Neural progenitor cell (in vitro differentiated cells): ENCODE data around the gene KCTD18. TPM values are rescaled to one million over a fixed set of nuclear protein-coding genes. Genes with fewer than 3 reads are reported as not detected.

Experiments
- DNase-seq: peaks from one replicate; pipeline ENCODE4 v3.0.0-alpha.2; 2016; ENCODE audit warnings: low spot score
- H2AFZ ChIP-seq: fragments of 200-600 bp; sonication (generic); replicated peaks from 2 replicates; pipeline ENCODE4 v1.6.1; 2016; ENCODE audit warnings: antibody characterized with exemption
- H3F3A ChIP-seq: fragments of 200-600 bp; sonication (generic); 2 replicates; pipeline ENCODE4 v1.6.1; 2016; ENCODE audit warnings: antibody characterized with exemption, low read depth
- H3K27ac ChIP-seq: fragments of 200-600 bp; sonication (generic); 2 replicates; pipeline ENCODE4 v1.5.1; 2016; ENCODE audit warnings: mild to moderate bottlenecking
- H3K27me3 ChIP-seq: fragments of 200-600 bp; sonication (generic); 2 replicates; pipeline ENCODE4 v1.6.1; 2016; ENCODE audit warnings: mild to moderate bottlenecking, moderate library complexity
- H3K36me3 ChIP-seq: fragments of 200-600 bp; sonication (generic); 2 replicates; pipeline ENCODE4 v1.5.1; 2016
- H3K4me1 ChIP-seq: fragments of 200-600 bp; sonication (generic); 2 replicates; pipeline ENCODE4 v1.6.1; 2016; ENCODE audit warnings: mixed run types
- H3K4me2 ChIP-seq: fragments of 200-600 bp; sonication (generic); 2 replicates; pipeline ENCODE4 v1.6.1; 2016
- H3K4me3 ChIP-seq: fragments of 200-600 bp; sonication (generic); 2 replicates; pipeline ENCODE4 v1.5.1; 2016
- H3K79me2 ChIP-seq: fragments of 200-600 bp; sonication (generic); 2 replicates; pipeline ENCODE4 v1.6.1; 2016; ENCODE audit warnings: low read depth
- H3K9ac ChIP-seq: fragments of 200-600 bp; sonication (generic); 2 replicates; pipeline ENCODE4 v1.6.1; 2016
- H3K9me3 ChIP-seq: fragments of 200-600 bp; sonication (generic); 2 replicates; pipeline ENCODE4 v1.5.1; 2016; ENCODE audit warnings: low read depth
- H4K20me1 ChIP-seq: fragments of 200-600 bp; sonication (generic); 2 replicates; pipeline ENCODE4 v1.6.1; 2016; ENCODE audit warnings: low read depth
- H3K27ac Mint-ChIP-seq: 3 replicates; pipeline ENCODE4 v1.8.0; 2021; ENCODE audit warnings: mixed read lengths
- H3K27me3 Mint-ChIP-seq: 2 replicates; pipeline ENCODE4 v1.8.0; 2022; ENCODE audit warnings: low read depth, mild to moderate bottlenecking, inconsistent platforms, moderate library complexity, mixed read lengths; ENCODE audit not compliant: insufficient read depth
- H3K36me3 Mint-ChIP-seq: 3 replicates; pipeline ENCODE4 v1.8.0; 2021; ENCODE audit warnings: mixed read lengths
- H3K4me1 Mint-ChIP-seq: 3 replicates; pipeline ENCODE4 v1.8.0; 2021; ENCODE audit warnings: mixed read lengths
- H3K4me3 Mint-ChIP-seq: 3 replicates; pipeline ENCODE4 v1.8.0; 2021; ENCODE audit warnings: mild to moderate bottlenecking, moderate library complexity, mixed read lengths
- H3K9me3 Mint-ChIP-seq: 3 replicates; pipeline ENCODE4 v1.8.0; 2020; ENCODE audit warnings: mixed read lengths
- CTCF ChIP-seq: fragments of 200-600 bp; sonication (generic); IDR thresholded peaks from 2 replicates; pipeline ENCODE4 v1.5.1; 2017; ENCODE audit warnings: antibody characterized with exemption, mild to moderate bottlenecking
- EZH2 ChIP-seq: fragments of 200-600 bp; sonication (generic); IDR thresholded peaks from 2 replicates; pipeline ENCODE4 v1.6.1; 2017; ENCODE audit warnings: antibody characterized with exemption, mild to moderate bottlenecking, moderate library complexity
- EZH2phosphoT487 ChIP-seq: fragments of 200-600 bp; sonication (generic); IDR thresholded peaks from 2 replicates; pipeline ENCODE4 v1.6.1; 2017; ENCODE audit warnings: antibody characterized with exemption
- total RNA-seq: library from RNA; depleted of rRNA; stranded (reverse); fragments of >200 nt; gene quantifications from 2 replicates; pipeline ENCODE4 v1.2.3, GENCODE V29; 2015; ENCODE audit warnings: low replicate concordance

Gene KCTD18
- total RNA-seq, 1 donor from 2014 or later = 15.0 TPM

- Histone ChIP-seq H3K4me2 (no peak overlapping the region), H3K9ac (no peak overlapping the region), H3K79me2 (no peaks in the 10 kb centered on the region), H3K4me1 (peaks cover 8% of the 10 kb centered on the region), H4K20me1 (no peaks in the 10 kb centered on the region), H3F3A (no peaks in the 10 kb centered on the region), H3K27me3 (no peaks in the 10 kb centered on the region), H2AFZ (no peak overlapping the region), H3K36me3 (no peaks in the 10 kb centered on the region), H3K27ac (no peak overlapping the region), H3K4me3 (no peak overlapping the region), H3K9me3 (no peaks in the 10 kb centered on the region)
- no peak overlapping the region for H3K4me3 Mint-ChIP-seq
- H3K36me3 Mint-ChIP-seq = peaks cover 21% of the 10 kb centered on the region
- H3K27ac Mint-ChIP-seq = no peak overlapping the region
- TF ChIP-seq EZH2 (no peak), CTCF (no peak), EZH2phosphoT487 (no peak)
- H3K27me3 Mint-ChIP-seq = no peaks in the 10 kb centered on the region
- peaks cover 7% of the 10 kb centered on the region for H3K4me1 Mint-ChIP-seq
- no peaks in the 10 kb centered on the region for H3K9me3 Mint-ChIP-seq
- no peak for DNase-seq
Measured at GRCh38 chr2:200453142-200453852, 56.6 kb downstream of the KCTD18 start.

- Mint-ChIP-seq H3K27ac (no peak overlapping the region), H3K27me3 (no peaks in the 10 kb centered on the region), H3K4me3 (no peak overlapping the region), H3K9me3 (no peaks in the 10 kb centered on the region), H3K36me3 (peaks cover 21% of the 10 kb centered on the region), H3K4me1 (peaks cover 7% of the 10 kb centered on the region)
- Histone ChIP-seq H3K27ac (no peak overlapping the region), H3K4me2 (no peak overlapping the region), H3K9ac (no peak overlapping the region), H3K36me3 (no peaks in the 10 kb centered on the region), H3K9me3 (no peaks in the 10 kb centered on the region), H2AFZ (no peak overlapping the region), H3K4me3 (no peak overlapping the region), H3K79me2 (no peaks in the 10 kb centered on the region), H4K20me1 (no peaks in the 10 kb centered on the region), H3F3A (no peaks in the 10 kb centered on the region), H3K27me3 (no peaks in the 10 kb centered on the region), H3K4me1 (peaks cover 8% of the 10 kb centered on the region)
- TF ChIP-seq CTCF = no peak
- TF ChIP-seq EZH2phosphoT487 = no peak
- no peak for TF ChIP-seq EZH2
- DNase-seq = no peak
Measured at GRCh38 chr2:200452377-200452776, 57.5 kb downstream of the KCTD18 start.

GRCh38 chr2:200451511-200451910 is 58.4 kb downstream of the KCTD18 start:
- Mint-ChIP-seq H3K4me3 (no peak overlapping the region), H3K9me3 (no peaks in the 10 kb centered on the region), H3K36me3 (peaks cover 21% of the 10 kb centered on the region), H3K27me3 (no peaks in the 10 kb centered on the region), H3K4me1 (peaks cover 7% of the 10 kb centered on the region), H3K27ac (no peak overlapping the region)
- Histone ChIP-seq H3K27ac (no peak overlapping the region), H2AFZ (no peak overlapping the region), H3K4me1 (peaks cover 8% of the 10 kb centered on the region), H3K9ac (no peak overlapping the region), H3K36me3 (no peaks in the 10 kb centered on the region), H3K4me3 (no peak overlapping the region), H4K20me1 (no peaks in the 10 kb centered on the region), H3K79me2 (no peaks in the 10 kb centered on the region), H3K27me3 (no peaks in the 10 kb centered on the region), H3K9me3 (no peaks in the 10 kb centered on the region), H3K4me2 (no peak overlapping the region), H3F3A (no peaks in the 10 kb centered on the region)
- TF ChIP-seq CTCF (no peak), EZH2 (no peak), EZH2phosphoT487 (no peak)
- no peak for DNase-seq
